HS-5 (cell line): ENCODE measurements around the gene GRK5.

Source experiments
- DNase-seq: peaks from one replicate; pipeline ENCODE4 v3.0.0-alpha.2; 2012; ENCODE audit warnings: low read depth

The GRK5 gene

GRCh38 chr10:119378737-119379067, 171.3 kb downstream of the GRK5 start:
- DNase-seq, result no peak

DNA sequence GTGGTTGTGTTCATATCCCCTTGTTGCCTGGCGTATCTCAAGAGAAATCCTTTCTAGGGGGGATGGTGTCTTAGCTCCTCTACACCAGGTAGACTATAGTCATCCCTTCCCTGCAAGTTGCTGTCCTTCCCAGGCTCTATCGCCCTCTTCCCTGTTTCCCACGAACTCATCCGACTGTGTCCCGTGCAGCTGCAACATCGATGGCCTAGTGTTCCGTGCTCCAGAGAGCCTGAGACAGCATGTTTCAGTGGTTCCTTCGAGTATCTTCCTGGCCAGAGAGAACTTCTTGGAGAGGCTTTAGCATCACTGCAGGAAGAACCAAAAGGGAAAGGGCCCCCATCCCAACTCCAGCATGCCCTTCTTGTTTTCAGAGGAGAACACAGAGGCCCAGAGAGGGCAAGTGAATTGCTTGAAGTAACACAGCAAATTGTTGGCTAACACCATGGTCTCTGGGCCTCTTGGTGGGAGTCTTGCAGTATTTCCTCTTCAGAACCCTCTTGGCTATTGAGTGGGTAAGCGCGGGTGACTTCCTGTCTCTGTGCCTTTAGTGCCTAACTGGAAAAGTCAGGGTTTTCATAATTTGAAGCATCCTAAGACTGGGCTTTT, 172.2 kb downstream of the GRK5 start:
- DNase-seq, result no peak

GRCh38 chr10:119383174-119383856, 175.9 kb downstream of the GRK5 start:
- DNase-seq, result no peak

DNA sequence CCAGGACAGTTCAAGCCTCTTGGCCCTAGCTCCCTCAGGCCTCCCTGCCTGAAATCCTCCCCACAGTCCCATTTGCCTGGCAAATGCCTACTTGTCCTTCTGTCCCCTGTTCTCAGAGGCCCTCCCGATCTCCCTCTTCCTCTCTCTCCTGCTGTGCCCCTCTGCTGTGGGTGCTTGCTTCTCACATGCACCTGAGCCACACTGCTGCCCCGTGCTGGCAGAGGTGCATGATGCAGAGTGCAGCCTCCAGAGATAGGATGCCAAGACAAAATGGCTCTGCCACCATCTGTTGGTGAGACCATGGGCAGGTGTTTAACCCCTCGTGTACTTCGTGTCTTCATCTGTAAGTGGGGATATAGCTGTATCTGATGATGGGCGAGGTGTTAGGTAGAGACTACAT, 176.8 kb downstream of the GRK5 start:
- DNase-seq, result no peak

DNA sequence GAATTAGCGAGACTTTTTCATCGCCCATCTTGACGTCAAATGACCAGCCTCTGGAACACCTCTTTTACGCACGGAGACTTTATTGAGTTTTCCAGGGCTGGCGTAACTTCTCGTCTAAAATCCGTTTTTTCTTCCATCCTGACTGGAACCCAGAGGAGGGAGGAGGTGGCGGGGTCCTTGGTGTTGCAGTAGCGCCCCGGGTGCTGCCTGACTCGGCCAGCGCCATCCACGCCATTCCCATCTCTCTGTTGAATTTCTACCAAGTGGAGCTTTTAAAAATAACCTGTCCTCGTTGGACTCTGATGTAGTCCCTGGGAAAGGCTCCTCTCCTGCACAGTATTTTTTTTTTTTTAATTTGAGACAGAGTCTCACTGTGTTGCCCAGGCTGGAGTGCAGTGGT, 179.3 kb downstream of the GRK5 start:
- DNase-seq, result no peak

GRCh38 chr10:119388849-119389345, 181.5 kb downstream of the GRK5 start:
- DNase-seq, result no peak

DNA sequence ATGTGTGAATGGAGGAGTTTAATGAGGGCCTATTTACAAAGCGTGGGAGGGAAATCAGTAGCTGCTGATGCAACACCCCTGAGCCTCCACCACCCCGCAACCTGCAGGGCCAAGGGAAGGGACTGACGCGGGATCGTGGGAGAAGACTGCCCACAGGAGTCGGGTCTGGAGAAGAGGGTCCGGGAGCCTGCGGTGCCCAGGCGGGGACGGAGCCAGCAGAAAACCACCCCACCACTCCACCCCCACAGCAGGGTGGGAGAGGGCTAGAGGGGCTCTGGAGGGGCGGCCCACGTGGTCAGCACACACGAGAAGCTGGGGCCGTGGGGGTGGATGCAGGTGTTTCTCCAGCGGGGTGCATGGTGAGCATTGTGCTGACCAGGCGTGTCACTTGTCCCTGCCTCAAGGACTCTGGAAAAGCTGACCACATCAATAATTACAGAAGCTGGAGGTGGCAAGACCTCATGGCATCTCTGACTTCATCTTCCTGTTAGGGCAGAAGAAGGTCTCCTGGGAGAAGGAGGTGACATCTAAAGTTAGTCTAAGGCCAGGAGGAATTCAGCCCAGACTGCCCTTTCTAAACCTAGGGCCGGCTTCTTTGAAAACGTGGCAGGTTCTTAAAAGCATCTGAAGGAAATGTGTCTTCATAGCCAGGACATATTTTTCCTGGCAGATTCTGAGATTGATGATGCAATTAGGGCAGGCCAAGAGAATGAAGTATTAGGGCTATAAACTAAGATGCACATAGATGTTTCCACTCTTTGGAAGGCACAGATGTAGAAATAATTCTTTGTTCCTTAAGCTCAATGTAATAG, 184.3 kb downstream of the GRK5 start:
- DNase-seq, result no peak

DNA sequence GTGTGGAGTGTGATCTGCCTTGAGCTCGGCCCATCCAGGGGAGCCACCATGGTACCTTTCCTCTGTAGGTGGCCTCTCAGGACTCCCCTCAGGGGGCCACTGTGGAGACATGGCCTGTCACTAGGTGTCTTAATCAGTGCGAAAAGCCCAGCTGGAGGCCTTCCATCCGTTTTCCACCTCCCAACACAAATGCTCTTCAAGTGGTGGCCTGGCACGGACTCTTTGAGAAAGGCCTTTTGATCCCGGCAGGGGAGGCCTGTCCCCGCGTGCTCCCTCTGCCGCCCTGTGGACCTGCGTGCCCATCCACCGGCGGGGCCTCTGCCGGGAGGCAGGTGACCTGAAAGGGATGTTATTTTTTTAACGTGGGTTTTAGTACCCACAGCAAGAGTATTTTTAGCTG, 185.6 kb downstream of the GRK5 start:
- no peak for DNase-seq

GRCh38 chr10:119393421-119393820, 186.1 kb downstream of the GRK5 start:
- no peak for DNase-seq

DNA sequence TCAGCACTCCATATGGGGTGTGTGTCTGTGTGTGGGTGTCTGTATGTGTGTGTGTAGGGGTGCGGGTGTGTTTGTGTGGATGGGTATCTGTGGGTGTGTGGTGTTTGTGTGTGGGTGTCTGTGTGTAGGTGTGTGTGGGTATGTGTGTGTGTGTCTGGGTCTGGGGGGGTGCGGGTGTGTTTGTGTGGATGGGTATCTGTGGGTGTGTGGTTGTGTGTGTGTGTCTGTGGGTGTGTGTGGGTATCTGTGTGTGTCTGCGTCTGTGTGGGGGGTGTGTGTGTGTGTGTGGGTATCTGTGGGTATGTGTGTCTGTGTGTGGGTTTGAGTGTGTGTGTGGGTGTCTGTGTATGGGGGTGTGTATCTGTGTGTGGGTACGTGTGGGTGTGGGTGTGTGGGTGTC, 186.5 kb downstream of the GRK5 start:
- no peak for DNase-seq

DNA sequence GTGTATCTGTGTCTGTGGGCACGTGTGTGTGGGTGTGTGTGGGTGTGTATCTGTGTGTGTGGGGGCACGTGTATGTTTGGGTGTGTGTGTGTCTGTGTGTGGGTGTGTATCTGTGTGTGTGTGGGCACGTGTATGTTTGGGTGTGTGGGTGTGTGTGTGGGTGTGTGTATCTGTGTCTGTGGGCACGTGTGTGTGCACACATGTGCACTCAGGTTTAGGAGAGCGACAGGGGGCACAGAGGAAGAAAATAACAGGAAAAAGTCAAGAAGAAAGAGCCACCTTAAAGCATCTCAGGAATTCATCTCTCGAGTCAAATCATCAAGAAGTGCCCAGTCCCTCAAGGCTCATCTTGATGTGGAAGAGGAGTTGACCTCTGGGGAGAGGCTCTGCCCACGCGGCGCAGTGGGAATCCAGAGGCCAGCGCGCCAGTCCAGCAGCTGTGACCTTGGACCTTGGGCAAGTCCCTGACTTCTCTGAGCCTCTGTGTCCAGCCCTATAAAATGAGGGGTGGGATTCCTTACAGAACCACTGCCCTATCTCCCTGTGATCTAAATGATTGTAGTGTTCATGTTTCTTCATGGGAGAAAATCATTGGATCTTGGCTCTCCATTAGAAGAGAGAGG, 187.4 kb downstream of the GRK5 start:
- DNase-seq, result no peak

DNA sequence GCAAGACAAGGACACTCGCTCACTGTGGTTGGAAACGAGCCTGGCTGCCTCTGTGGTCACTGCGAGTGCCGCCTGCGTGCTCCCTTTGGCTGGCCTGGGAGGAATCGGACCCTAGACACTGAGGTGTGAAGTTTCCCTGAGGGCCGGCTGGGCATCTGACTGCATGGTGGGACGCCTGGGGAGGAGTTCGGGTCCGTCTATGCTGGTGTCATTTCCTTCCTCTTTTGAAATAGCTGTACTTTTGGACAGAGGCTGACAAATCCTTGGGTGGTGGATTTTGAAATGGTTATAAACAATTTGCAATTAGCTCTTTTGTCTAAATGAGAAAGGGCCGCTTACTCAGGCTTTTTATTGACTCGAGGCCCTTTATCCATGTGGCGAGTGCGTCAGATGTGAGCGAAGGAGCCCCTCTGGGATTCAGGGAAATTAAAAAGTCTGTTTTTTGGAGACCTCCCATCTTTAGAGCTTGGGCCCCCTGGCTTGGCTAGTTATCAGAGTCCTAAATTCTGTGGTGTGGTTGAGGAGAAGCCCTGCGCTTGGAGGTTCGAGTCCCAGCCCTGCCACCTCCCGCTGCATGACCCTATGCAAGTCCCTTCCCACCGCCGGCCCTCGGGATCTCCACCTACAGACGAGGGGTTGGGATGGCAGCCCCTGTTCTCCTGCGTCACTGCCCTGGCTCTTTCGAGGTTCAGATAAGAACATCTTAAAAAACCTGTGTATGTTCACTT, 188.1 kb downstream of the GRK5 start:
- DNase-seq, result no peak

- DNase-seq, result no peak
Observed at GRCh38 chr10:119396008-119396708, 188.8 kb downstream of the GRK5 start.

- DNase-seq, result no peak
Observed at GRCh38 chr10:119396709-119397071, 189.3 kb downstream of the GRK5 start.

- no peak for DNase-seq
Observed at GRCh38 chr10:119397416-119397815, 190.0 kb downstream of the GRK5 start.

DNA sequence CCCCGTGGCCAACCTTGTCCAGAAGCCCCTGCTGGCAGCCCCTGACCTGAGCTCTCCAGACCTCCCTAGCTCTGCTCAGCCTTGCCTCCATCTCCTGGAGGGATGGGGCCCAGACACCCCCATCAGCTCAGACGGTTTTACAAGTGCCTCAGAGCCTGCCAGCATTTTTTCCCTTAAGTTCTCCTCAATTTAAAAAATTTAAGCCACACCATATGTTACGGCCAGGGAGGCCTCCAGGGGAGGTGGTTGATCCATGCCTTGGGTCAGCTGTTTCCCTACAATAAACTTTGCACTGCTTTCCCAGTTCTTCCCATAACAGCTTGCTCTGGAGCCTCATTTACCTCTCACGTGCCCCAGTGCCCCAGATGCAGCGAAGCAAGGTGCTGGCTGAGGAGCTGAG, 191.6 kb downstream of the GRK5 start:
- no peak for DNase-seq

DNA sequence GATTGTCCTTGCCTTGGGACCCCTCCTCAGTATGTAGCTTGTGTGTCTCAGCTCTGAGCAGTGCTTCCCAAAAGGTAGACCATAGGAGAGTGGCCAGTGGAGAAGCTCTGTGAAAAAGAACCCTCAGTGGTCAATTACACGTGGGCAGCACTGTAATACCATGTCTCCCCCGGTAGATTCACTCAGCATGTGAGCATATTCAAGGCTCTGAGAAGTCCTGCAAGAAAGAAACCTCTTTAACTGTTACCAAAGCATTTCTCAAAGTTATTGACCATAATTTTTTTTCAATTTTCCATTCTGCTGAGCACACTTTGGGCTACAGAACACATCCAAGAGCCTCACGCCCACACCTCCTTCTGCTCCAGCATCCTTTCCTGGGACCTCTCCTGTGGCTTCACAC, 192.1 kb downstream of the GRK5 start:
- no peak for DNase-seq

- DNase-seq, result peak; percentile 99
Observed at GRCh38 chr10:119401671-119402395, 194.5 kb downstream of the GRK5 start.

DNA sequence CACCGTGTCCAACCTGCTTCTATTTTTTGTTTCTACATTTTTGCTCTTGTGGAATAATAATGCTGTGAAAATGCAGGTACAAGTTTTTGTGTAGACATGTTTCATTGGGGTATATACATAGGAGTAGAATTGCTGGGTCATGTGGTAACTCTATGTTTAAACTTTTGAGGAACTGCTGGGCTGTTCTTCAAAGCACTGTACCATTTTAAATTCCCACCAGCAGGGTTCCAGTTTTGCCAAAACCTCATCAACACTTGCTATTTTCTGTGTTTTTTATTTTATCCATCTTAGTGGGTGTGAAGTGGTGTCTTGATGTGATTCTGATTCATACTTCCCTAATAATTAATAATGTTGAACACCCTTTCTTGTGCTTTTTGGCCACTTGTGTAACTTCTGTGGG, 196.6 kb downstream of the GRK5 start:
- DNase-seq, result no peak

- no peak for DNase-seq
Observed at GRCh38 chr10:119404719-119405519, 197.5 kb downstream of the GRK5 start.
